Measurements from ENCODE around the gene ADD1.

ADD1 gene

DNA sequence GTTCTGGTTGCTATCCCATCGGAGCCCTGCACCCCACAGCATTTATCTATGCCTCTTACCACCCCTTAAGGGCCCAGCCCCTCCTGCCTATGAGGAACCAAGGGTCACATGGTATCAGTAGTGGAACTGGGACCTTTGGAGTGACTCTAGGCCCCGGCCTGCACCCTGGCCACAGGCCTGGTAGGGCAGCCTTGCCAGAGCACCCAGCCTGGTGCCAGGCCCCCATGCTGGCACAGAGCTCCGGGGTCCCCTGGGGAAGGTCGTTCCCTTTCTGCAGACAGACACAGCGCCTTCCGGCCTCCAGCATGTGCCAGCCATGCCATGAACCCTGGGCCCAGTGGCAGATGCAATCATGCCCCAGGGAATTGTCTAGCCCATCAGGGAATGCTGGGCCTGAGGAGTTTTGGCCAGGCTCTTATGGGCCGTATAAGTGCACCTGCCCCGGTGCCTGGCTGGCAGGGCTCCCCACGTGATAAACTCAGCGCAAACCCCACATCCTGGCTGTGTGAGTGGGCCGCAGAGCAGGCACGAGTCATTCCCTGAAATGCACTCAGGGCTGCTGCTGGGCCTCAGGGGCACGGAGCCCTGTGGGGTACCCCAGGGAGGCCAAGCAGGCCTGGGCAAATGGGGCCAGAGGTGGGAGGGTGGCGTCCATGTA is 19.8 kb upstream of the ADD1 start:
- Mint-ChIP-seq H3K36me3 (ENCODE audit: low read depth) (peaks cover 39% of the 10 kb centered on the region), H3K4me1 (ENCODE audit: low read depth) (peaks cover 5% of the 10 kb centered on the region), H3K27ac (no peak overlapping the region), H3K27me3 (ENCODE audit: low read depth) (no peaks in the 10 kb centered on the region), H3K4me3 (no peak overlapping the region), H3K9me3 (no peaks in the 10 kb centered on the region)
- no peak for DNase-seq (ENCODE audit: low spot score)

DNA sequence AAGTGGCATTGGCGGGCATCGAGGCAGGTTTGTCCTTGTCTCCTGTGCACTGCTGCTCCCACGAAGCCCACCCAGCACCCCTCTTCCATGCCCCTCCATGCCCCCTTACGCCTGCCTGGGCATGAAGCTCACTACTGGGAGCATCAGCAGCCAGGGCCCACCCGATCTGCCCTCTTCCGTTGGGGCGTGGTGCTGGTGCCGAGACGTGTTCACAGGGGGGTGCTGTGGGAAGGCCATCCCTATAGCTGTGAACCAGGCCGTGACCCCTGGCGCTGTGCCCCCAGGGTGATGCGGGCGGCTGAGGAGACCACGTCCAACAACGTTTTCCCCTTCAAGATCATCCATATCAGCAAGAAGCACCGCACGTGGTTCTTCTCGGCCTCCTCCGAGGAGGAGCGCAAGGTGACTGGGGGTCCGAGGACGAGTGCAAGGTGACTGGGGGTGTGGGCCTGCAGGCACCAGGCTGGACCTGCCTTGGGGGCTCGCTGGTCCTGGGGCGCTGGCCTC is 19.3 kb upstream of the ADD1 start:
- DNase-seq (ENCODE audit: low spot score) = no peak
- Mint-ChIP-seq H3K4me1 (ENCODE audit: low read depth) (peaks cover 4% of the 10 kb centered on the region), H3K4me3 (no peak overlapping the region), H3K27ac (no peak overlapping the region), H3K27me3 (ENCODE audit: low read depth) (no peaks in the 10 kb centered on the region), H3K36me3 (ENCODE audit: low read depth) (peaks cover 40% of the 10 kb centered on the region), H3K9me3 (no peaks in the 10 kb centered on the region)

DNA sequence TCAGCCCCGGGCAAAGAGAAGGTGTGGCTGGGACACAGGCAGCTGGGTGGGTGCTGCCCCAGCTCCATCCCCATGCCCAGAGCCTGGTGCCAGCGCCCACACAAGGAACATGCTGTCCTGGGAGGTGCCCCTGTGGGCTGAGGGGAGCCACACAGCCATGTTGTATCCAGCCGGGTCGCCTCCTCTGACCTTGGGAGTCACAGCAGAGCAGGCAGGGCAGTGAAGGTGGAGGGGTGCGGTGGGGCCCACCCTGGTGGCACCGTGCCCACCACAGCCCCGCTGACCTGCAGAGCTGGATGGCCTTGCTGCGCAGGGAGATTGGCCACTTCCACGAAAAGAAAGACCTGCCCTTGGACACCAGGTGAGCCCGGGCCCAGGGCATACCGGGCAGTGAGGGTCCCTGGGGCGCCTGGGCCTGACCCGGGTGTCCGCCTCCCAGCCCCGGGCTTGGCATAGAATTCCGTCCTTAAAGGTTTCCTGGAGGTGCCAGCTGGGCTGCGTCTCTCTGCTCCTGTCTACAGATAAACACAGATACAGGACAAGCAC is 18.7 kb upstream of the ADD1 start:
- no peak overlapping the region for H3K4me3 Mint-ChIP-seq
- no peaks in the 10 kb centered on the region for H3K9me3 Mint-ChIP-seq
- no peak for DNase-seq (ENCODE audit: low spot score)
- H3K27me3 Mint-ChIP-seq (ENCODE audit: low read depth) = no peaks in the 10 kb centered on the region
- H3K36me3 Mint-ChIP-seq (ENCODE audit: low read depth) = peaks cover 41% of the 10 kb centered on the region
- H3K4me1 Mint-ChIP-seq (ENCODE audit: low read depth) = no peaks in the 10 kb centered on the region
- H3K27ac Mint-ChIP-seq = peak overlapping the region; percentile 10

DNA sequence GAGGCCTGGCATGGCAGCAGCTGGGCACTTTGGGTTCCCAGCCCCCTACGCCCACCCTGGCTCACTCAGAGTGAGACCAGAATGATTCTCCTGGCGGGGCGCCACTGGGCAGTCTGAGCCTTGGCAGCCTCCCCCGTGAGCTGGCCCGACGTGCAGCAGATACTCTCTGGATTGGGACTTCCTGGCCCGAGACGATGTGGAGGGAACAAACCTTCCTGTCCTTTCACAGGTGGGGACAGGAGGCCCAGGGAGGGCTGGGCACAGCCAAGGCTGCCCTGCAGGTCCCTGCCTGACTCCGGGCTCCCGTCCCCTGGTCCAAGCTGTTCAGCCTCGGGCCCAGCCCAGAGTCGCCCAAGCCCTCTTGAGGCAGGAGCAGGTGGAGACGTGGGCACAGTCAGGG is 17.9 kb upstream of the ADD1 start:
- DNase-seq (ENCODE audit: low spot score) = no peak
- Mint-ChIP-seq H3K36me3 (ENCODE audit: low read depth) (peaks cover 42% of the 10 kb centered on the region), H3K9me3 (no peaks in the 10 kb centered on the region), H3K27me3 (ENCODE audit: low read depth) (no peaks in the 10 kb centered on the region), H3K4me3 (no peak overlapping the region), H3K27ac (no peak overlapping the region), H3K4me1 (ENCODE audit: low read depth) (no peaks in the 10 kb centered on the region)

DNA sequence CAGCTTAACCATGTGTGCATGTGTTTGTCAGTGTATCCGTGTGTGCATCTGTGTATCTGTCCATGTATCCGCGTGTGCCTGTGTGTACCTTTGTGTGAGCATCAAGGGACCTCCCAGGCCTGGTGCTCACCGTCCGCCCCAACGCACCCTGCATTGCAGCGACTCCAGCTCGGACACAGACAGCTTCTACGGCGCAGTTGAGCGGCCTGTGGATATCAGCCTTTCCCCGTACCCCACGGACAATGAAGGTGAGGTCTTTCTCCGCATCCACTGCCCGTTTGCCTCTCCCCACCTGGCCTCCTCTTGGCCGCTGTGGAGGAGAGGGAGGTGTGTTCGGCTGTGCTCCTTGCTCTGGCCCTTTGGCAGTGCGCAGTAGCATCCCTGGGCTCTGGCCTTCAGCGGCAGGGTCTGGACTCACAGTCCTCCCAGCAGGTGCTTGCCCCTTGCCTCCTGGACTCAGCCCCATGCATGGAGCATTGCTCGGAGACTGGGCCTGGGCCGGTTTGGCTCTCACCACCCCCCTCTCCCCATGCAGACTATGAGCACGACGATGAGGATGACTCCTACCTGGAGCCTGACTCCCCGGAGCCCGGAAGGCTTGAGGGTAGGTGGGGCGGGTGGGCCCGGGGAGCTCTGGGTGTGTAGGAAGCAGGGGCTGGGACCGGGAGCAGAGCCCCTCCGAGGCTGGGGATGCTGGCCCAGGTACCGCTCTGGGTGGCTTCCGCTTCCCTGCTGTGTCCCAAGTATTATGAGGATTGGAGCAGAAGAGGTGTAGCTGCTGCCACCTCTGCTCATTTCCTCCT is 16.4 kb upstream of the ADD1 start:
- H3K27me3 Mint-ChIP-seq (ENCODE audit: low read depth) = no peaks in the 10 kb centered on the region
- H3K4me3 Mint-ChIP-seq = no peak overlapping the region
- H3K9me3 Mint-ChIP-seq = no peaks in the 10 kb centered on the region
- H3K4me1 Mint-ChIP-seq (ENCODE audit: low read depth) = no peaks in the 10 kb centered on the region
- no peak for DNase-seq (ENCODE audit: low spot score)
- peaks cover 45% of the 10 kb centered on the region for H3K36me3 Mint-ChIP-seq (ENCODE audit: low read depth)
- H3K27ac Mint-ChIP-seq = no peak overlapping the region

DNA sequence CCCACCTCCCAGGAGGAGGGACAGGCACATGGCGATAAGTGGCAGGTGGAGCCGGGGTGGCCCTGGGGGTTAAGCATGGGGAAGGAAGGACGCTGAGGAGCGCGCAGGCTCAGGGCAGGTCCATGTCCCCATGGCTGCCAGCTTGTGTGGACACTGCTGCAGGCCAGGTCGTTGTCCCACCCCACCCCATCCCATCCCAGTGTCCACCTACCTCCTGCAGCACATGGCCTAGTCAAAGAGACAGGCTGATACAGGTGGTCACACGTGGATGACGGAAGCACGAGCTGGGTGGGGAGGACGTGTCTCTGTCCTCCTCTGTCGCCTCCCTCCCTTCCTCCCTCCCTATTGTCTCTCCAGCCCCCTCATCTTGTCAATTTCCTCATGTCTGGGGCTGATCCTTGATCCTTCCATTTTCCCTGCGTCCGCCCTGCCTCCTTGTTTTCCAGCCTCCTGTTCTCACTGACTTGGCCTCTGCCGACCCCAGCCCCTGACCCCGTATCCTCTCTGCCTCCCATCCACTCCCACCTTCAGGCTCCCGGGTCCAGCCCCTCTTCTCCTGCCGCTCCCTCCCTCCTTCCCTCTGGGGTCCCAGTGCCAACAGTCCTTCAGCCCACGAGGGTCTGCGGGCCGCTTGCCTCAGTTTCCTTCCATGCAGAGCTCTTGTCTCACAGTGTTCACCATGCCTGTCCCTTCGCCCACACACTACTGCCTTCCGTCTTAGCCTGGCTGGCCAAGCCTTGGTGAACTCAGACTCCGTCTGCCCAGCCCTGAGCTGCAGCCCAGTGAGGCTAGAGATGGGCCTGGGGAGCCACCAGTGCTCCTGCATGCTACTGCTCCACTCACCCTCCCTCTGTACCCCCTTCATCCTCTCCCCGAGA is 15.5 kb upstream of the ADD1 start:
- Mint-ChIP-seq H3K27me3 (ENCODE audit: low read depth) (no peaks in the 10 kb centered on the region), H3K27ac (no peak overlapping the region), H3K4me1 (ENCODE audit: low read depth) (no peaks in the 10 kb centered on the region), H3K36me3 (ENCODE audit: low read depth) (peaks cover 47% of the 10 kb centered on the region), H3K4me3 (no peak overlapping the region), H3K9me3 (no peaks in the 10 kb centered on the region)
- DNase-seq (ENCODE audit: low spot score) = no peak

DNA sequence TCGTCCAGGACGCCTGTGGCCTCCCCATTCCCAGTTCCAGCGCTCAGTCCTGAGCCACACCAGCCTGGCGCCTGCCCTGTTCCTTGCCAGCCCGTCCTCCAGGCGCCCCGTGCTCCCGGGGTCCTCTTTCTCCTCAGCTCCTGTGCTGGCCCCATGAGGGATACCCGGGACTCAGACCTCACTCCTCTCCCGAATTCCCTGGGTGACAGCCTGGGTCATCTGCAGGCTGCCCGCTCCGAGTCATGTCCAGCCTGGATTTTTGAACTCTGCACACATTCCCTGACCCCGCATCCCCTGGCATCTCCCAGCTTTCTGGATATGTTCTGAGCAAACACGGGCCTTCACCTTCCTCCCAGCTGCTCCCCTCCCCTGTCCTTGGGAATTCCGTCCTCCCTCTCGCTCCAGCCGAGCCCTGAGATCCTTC is 14.9 kb upstream of the ADD1 start:
- no peak overlapping the region for H3K4me3 Mint-ChIP-seq
- peak overlapping the region; percentile 35 for H3K27ac Mint-ChIP-seq
- DNase-seq (ENCODE audit: low spot score) = no peak
- no peaks in the 10 kb centered on the region for H3K9me3 Mint-ChIP-seq
- H3K4me1 Mint-ChIP-seq (ENCODE audit: low read depth) = no peaks in the 10 kb centered on the region
- peaks cover 52% of the 10 kb centered on the region for H3K36me3 Mint-ChIP-seq (ENCODE audit: low read depth)
- no peaks in the 10 kb centered on the region for H3K27me3 Mint-ChIP-seq (ENCODE audit: low read depth)

DNA sequence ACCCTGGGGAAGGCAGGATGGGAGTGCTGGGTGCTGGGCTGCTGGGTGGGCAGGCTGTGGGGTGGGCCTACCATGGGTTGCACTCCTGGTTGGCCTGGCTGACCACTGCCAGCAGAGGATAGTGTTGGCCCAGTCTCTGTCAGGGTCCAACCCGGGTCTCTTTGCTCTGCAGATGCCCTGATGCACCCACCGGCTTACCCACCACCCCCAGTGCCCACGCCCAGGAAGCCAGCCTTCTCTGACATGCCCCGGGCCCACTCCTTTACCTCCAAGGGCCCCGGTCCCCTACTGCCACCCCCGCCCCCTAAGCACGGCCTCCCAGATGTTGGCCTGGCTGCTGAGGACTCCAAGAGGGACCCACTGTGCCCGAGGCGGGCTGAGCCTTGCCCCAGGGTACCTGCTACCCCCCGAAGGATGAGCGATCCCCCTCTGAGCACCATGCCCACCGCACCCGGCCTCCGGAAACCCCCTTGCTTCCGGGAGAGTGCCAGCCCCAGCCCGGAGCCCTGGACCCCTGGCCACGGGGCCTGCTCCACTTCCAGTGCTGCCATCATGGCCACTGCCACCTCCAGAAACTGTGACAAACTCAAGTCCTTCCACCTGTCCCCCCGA is 14.2 kb upstream of the ADD1 start:
- H3K4me3 Mint-ChIP-seq = no peak overlapping the region
- no peak for DNase-seq (ENCODE audit: low spot score)
- no peaks in the 10 kb centered on the region for H3K4me1 Mint-ChIP-seq (ENCODE audit: low read depth)
- no peak overlapping the region for H3K27ac Mint-ChIP-seq
- no peaks in the 10 kb centered on the region for H3K9me3 Mint-ChIP-seq
- H3K27me3 Mint-ChIP-seq (ENCODE audit: low read depth) = no peaks in the 10 kb centered on the region
- H3K36me3 Mint-ChIP-seq (ENCODE audit: low read depth) = peaks cover 50% of the 10 kb centered on the region

DNA sequence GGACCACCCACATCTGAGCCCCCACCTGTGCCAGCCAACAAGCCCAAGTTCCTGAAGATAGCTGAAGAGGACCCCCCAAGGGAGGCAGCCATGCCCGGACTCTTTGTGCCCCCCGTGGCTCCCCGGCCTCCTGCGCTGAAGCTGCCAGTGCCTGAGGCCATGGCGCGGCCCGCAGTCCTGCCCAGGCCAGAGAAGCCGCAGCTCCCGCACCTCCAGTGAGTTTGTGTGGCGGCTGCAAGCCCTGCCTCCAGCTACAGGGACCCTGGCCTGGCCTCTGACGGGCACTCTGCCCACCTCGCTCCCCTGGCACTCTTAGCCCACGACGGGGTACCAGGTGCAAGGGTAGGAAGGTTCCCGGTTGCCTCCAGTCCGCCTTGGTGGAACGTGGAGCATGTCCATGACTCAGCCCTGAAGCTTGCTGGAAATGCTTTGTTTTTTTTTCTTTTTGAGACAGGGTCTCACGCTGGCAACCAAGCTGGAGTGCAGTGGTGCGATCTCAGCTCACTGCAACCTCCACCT is 13.7 kb upstream of the ADD1 start:
- no peak overlapping the region for H3K27ac Mint-ChIP-seq
- DNase-seq (ENCODE audit: low spot score) = no peak
- H3K27me3 Mint-ChIP-seq (ENCODE audit: low read depth) = no peaks in the 10 kb centered on the region
- H3K4me3 Mint-ChIP-seq = no peak overlapping the region
- peaks cover 4% of the 10 kb centered on the region for H3K4me1 Mint-ChIP-seq (ENCODE audit: low read depth)
- H3K36me3 Mint-ChIP-seq (ENCODE audit: low read depth) = peaks cover 47% of the 10 kb centered on the region
- no peaks in the 10 kb centered on the region for H3K9me3 Mint-ChIP-seq

DNA sequence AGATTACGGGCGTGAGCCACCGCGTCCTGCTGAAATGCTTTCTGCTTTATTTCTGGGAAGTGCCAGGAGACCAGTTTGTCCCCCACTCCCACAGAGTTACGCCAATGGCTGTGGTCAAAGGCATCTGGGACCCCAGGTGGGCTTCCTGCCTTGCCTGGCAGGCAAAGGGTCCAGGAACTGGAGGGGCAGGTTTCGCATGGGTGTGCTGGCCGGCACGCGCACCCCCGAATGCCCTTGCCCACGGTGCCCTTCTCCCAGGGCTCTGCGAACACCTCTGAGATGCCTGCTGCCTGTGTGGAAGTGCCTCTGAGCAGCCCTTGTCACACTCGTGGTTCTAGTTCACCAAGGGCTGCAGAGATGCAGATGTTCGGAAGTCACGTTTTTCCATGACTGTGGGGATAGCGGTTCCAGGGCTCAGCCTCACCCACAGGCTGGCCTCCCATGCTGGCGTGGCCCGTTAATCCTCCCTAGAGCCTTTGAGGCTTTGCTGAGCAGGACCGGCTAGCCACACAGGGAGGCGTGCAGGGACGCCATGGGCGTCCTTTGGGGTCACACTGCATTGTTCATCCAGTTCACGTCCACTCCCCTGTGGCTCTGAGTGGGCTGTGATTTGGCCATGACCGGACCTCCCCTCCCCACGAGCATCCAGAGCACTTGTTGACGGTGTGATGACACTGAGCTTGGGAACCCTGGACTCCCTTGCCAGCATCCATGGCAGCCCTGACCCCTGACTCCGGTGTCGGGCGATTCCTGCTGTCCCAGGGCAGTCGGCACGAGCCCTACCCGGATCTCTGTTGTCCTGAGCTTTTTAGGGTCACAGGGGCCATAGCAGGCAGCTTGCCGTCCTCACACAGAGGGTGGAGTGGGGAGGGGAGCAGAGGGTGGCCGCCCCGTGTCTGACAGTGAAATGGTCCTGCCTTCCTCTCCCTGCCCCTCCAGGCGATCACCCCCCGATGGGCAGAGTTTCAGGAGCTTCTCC is 12.7 kb upstream of the ADD1 start:
- no peak for DNase-seq (ENCODE audit: low spot score)
- no peak overlapping the region for H3K27ac Mint-ChIP-seq
- H3K36me3 Mint-ChIP-seq (ENCODE audit: low read depth) = peaks cover 39% of the 10 kb centered on the region

DNA sequence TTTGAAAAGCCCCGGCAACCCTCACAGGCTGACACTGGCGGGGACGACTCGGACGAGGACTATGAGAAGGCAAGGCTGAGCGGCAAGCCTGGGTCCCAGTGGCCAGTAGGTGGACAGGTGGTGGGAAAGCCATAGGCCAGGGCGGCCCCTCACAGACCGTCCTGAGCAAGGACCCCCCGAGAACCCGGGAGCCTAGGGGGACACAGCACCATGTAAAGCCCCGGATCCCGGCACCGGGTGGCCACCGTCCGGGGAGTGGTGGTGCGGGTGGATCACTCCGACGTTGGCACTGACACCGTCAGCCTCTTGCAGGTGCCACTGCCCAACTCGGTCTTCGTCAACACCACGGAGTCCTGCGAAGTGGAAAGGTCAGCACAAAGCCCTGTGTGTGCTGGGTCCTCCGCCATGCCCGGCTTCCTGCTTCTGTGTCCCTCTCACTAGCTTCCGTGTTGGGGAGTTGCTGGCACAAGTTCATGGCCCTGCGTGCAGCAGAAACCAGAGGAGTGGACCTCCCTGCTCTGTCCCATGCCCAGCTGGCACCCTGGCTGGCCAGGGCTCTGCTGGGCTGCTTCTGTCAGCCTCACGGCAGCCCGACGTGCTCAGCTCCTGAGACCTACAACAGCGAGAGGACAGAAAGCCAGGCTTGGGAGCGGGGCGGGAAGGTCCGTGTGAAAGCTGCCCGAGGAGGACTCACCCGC is 11.9 kb upstream of the ADD1 start:
- H3K4me3 Mint-ChIP-seq = no peak overlapping the region
- peaks cover 13% of the 10 kb centered on the region for H3K4me1 Mint-ChIP-seq (ENCODE audit: low read depth)
- DNase-seq (ENCODE audit: low spot score) = no peak
- H3K9me3 Mint-ChIP-seq = no peaks in the 10 kb centered on the region
- H3K27ac Mint-ChIP-seq = no peak overlapping the region
- H3K36me3 Mint-ChIP-seq (ENCODE audit: low read depth) = peaks cover 35% of the 10 kb centered on the region
- no peaks in the 10 kb centered on the region for H3K27me3 Mint-ChIP-seq (ENCODE audit: low read depth)

More for the DNA sequence above, 12.7 kb upstream of the ADD1 start:
- peaks cover 10% of the 10 kb centered on the region for H3K4me1 Mint-ChIP-seq (ENCODE audit: low read depth)
- H3K4me3 Mint-ChIP-seq = no peak overlapping the region
- H3K27me3 Mint-ChIP-seq (ENCODE audit: low read depth) = no peaks in the 10 kb centered on the region
- H3K9me3 Mint-ChIP-seq = no peaks in the 10 kb centered on the region

Data from T-helper 2 cell treated with Interferon-gamma antibody and Interleukin-4, amounts not matched to agents 5 μg/mL and 100 μg/mL, for 36 hours (primary cell).